ENCODE results near the gene KCTD19.

The KCTD19 gene

GRCh38 chr16:67298277-67298676, 28.3 kb downstream of the KCTD19 start:
- POLR2A ChIA-PET: no interaction called here
- CTCF ChIA-PET: no interaction called here
- TF ChIP-seq TARDBP (IDR thresholded peaks at IDR 0.05) (no peak), PKNOX1 (IDR thresholded peaks at IDR 0.05) (no peak), ZNF384 (IDR thresholded peaks at IDR 0.05) (no peak), CTBP1 (IDR thresholded peaks at IDR 0.05; ENCODE audit: borderline replicate concordance) (no peak), ARNT (IDR thresholded peaks at IDR 0.05) (no peak), BHLHE40 (IDR thresholded peaks at IDR 0.05; ENCODE audit: borderline replicate concordance) (no peak), LEF1 (IDR thresholded peaks at IDR 0.05; ENCODE audit: borderline replicate concordance) (no peak)
- DNase-seq (ENCODE audit: extremely low spot score): no peak

GRCh38 chr16:67296420-67296819, 30.1 kb downstream of the KCTD19 start:
- TF ChIP-seq BHLHE40 (IDR thresholded peaks at IDR 0.05; ENCODE audit: borderline replicate concordance) (no peak), FOXK2 (IDR thresholded peaks at IDR 0.05) (no peak), PKNOX1 (IDR thresholded peaks at IDR 0.05) (no peak), ELF4 (IDR thresholded peaks at IDR 0.05) (no peak), FOXA1 (IDR thresholded peaks at IDR 0.05) (no peak), FOXM1 (IDR thresholded peaks at IDR 0.05; ENCODE audit: borderline replicate concordance) (no peak), TARDBP (IDR thresholded peaks at IDR 0.05) (no peak), SP1 (IDR thresholded peaks at IDR 0.05) (no peak), NFRKB (IDR thresholded peaks at IDR 0.05) (no peak), SUZ12 (IDR thresholded peaks at IDR 0.05) (no peak), LEF1 (IDR thresholded peaks at IDR 0.05; ENCODE audit: borderline replicate concordance) (no peak), L3MBTL2 (conservative IDR thresholded peaks at IDR 0.05) (no peak), CTBP1 (IDR thresholded peaks at IDR 0.05; ENCODE audit: borderline replicate concordance) (no peak), ARNT (IDR thresholded peaks at IDR 0.05) (no peak), ZNF384 (IDR thresholded peaks at IDR 0.05) (no peak), HDGF (IDR thresholded peaks at IDR 0.05; ENCODE audit: borderline replicate concordance) (no peak)
- no peak for DNase-seq (ENCODE audit: extremely low spot score)
- POLR2A ChIA-PET: interaction anchor here (1.2 to 1.4 kb wide), 2 partner anchors 9 to 11 kb away, joined by 3 to 4 read pairs; no protein-coding TSS in a partner anchor
- CTCF ChIA-PET: interaction anchor here (1.0 kb wide), 1 partner anchor 28 kb away, joined by 4 read pairs; no protein-coding TSS in a partner anchor

- no peak for DNase-seq (ENCODE audit: extremely low spot score)
- POLR2A ChIA-PET: no interaction called here
- no peak for TF ChIP-seq PKNOX1 (IDR thresholded peaks at IDR 0.05)
- TF ChIP-seq ZNF384 (IDR thresholded peaks at IDR 0.05): no peak
- TF ChIP-seq CTBP1 (IDR thresholded peaks at IDR 0.05; ENCODE audit: borderline replicate concordance): no peak
- no peak for TF ChIP-seq HDGF (IDR thresholded peaks at IDR 0.05; ENCODE audit: borderline replicate concordance)
- TF ChIP-seq BHLHE40 (IDR thresholded peaks at IDR 0.05; ENCODE audit: borderline replicate concordance): no peak
- TF ChIP-seq L3MBTL2 (conservative IDR thresholded peaks at IDR 0.05): no peak
- CTCF ChIA-PET: interaction anchor here (0.6 kb wide), 1 partner anchor 341 kb away, joined by 3 read pairs; no protein-coding TSS in a partner anchor
Observed at GRCh38 chr16:67294938-67295361, 31.6 kb downstream of the KCTD19 start.

GRCh38 chr16:67294171-67294757, 32.3 kb downstream of the KCTD19 start:
- TF ChIP-seq FOXA1 (IDR thresholded peaks at IDR 0.05) (no peak), CTBP1 (IDR thresholded peaks at IDR 0.05; ENCODE audit: borderline replicate concordance) (no peak), FOXM1 (IDR thresholded peaks at IDR 0.05; ENCODE audit: borderline replicate concordance) (no peak), L3MBTL2 (conservative IDR thresholded peaks at IDR 0.05) (no peak), ELF4 (IDR thresholded peaks at IDR 0.05) (no peak), NFRKB (IDR thresholded peaks at IDR 0.05) (no peak), ZNF384 (IDR thresholded peaks at IDR 0.05) (no peak)
- ChIA-PET CTCF (no interaction called here), POLR2A (no interaction called here)
- no peak for DNase-seq (ENCODE audit: extremely low spot score)

GRCh38 chr16:67291461-67291860, 35.1 kb downstream of the KCTD19 start:
- no peak for DNase-seq (ENCODE audit: extremely low spot score)
- TF ChIP-seq HDGF (IDR thresholded peaks at IDR 0.05; ENCODE audit: borderline replicate concordance) (no peak), SUZ12 (IDR thresholded peaks at IDR 0.05) (no peak), SP1 (IDR thresholded peaks at IDR 0.05) (no peak), CTBP1 (IDR thresholded peaks at IDR 0.05; ENCODE audit: borderline replicate concordance) (no peak), PKNOX1 (IDR thresholded peaks at IDR 0.05) (no peak), NFRKB (IDR thresholded peaks at IDR 0.05) (no peak), BHLHE40 (IDR thresholded peaks at IDR 0.05; ENCODE audit: borderline replicate concordance) (no peak), ELF4 (IDR thresholded peaks at IDR 0.05) (no peak), ARNT (IDR thresholded peaks at IDR 0.05) (no peak), FOXM1 (IDR thresholded peaks at IDR 0.05; ENCODE audit: borderline replicate concordance) (no peak), TARDBP (IDR thresholded peaks at IDR 0.05) (no peak), FOXA1 (IDR thresholded peaks at IDR 0.05) (no peak), FOXK2 (IDR thresholded peaks at IDR 0.05) (no peak), L3MBTL2 (conservative IDR thresholded peaks at IDR 0.05) (no peak), LEF1 (IDR thresholded peaks at IDR 0.05; ENCODE audit: borderline replicate concordance) (no peak), ZNF384 (IDR thresholded peaks at IDR 0.05) (no peak)
- POLR2A ChIA-PET: no interaction called here
- CTCF ChIA-PET: no interaction called here

GRCh38 chr16:67287960-67288359, 38.6 kb downstream of the KCTD19 start:
- TF ChIP-seq LEF1 (IDR thresholded peaks at IDR 0.05; ENCODE audit: borderline replicate concordance) (no peak), FOXK2 (IDR thresholded peaks at IDR 0.05) (no peak), HDGF (IDR thresholded peaks at IDR 0.05; ENCODE audit: borderline replicate concordance) (no peak), ELF4 (IDR thresholded peaks at IDR 0.05) (no peak), SP1 (IDR thresholded peaks at IDR 0.05) (no peak), SUZ12 (IDR thresholded peaks at IDR 0.05) (no peak), TARDBP (IDR thresholded peaks at IDR 0.05) (no peak), FOXM1 (IDR thresholded peaks at IDR 0.05; ENCODE audit: borderline replicate concordance) (no peak), ZNF384 (IDR thresholded peaks at IDR 0.05) (no peak), FOXA1 (IDR thresholded peaks at IDR 0.05) (no peak), NFRKB (IDR thresholded peaks at IDR 0.05) (no peak), L3MBTL2 (conservative IDR thresholded peaks at IDR 0.05) (no peak), BHLHE40 (IDR thresholded peaks at IDR 0.05; ENCODE audit: borderline replicate concordance) (no peak), PKNOX1 (IDR thresholded peaks at IDR 0.05) (no peak)
- POLR2A ChIA-PET: interaction anchor here (0.6 to 1.4 kb wide), 2 partner anchors 9 to 37 kb away, joined by 3 to 4 read pairs; no protein-coding TSS in a partner anchor
- no peak for DNase-seq (ENCODE audit: extremely low spot score)
- CTCF ChIA-PET: no interaction called here

Measured in HEK293T (cell line).